ENCODE data around the gene IDS. TPM values are rescaled to one million over a fixed set of nuclear protein-coding genes. Genes with fewer than 3 reads are reported as not detected.

The IDS gene
- total RNA-seq, 1 experiment from 2014 or later = 39.2 TPM

GRCh38 chrX:149491812-149492211, 13.3 kb downstream of the IDS start:
- no peak overlapping the region for H4K8ac ChIP-seq (replicated peaks; ENCODE audit: insufficient read length, low read depth, low read length)
- no peak overlapping the region for H2BK12ac ChIP-seq (ENCODE audit: insufficient read length, low read depth, low read length)
- TF ChIP-seq, protein P1, sequence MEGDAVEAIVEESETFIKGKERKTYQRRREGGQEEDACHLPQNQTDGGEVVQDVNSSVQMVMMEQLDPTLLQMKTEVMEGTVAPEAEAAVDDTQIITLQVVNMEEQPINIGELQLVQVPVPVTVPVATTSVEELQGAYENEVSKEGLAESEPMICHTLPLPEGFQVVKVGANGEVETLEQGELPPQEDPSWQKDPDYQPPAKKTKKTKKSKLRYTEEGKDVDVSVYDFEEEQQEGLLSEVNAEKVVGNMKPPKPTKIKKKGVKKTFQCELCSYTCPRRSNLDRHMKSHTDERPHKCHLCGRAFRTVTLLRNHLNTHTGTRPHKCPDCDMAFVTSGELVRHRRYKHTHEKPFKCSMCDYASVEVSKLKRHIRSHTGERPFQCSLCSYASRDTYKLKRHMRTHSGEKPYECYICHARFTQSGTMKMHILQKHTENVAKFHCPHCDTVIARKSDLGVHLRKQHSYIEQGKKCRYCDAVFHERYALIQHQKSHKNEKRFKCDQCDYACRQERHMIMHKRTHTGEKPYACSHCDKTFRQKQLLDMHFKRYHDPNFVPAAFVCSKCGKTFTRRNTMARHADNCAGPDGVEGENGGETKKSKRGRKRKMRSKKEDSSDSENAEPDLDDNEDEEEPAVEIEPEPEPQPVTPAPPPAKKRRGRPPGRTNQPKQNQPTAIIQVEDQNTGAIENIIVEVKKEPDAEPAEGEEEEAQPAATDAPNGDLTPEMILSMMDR (conservative IDR thresholded peaks at IDR 0.05) = no peak
- no peaks in the 10 kb centered on the region for H4K20me1 ChIP-seq (ENCODE audit: control insufficient read depth, insufficient read depth, insufficient read length)
- no peaks in the 10 kb centered on the region; the same call in 1 of the 2 replicates for H3K27me3 Mint-ChIP-seq (ENCODE audit: low read depth)
- H3K23me2 ChIP-seq (ENCODE audit: insufficient read length, low read depth, low read length, poor library complexity, severe bottlenecking) = no peaks in the 10 kb centered on the region
- H2AK5ac ChIP-seq (ENCODE audit: insufficient read length, low read length) = no peak overlapping the region
- H3K9me3 Mint-ChIP-seq = peaks cover 37 to 43% of the 10 kb centered on the region in 2 experiments
- H3K23ac ChIP-seq (ENCODE audit: insufficient read length, low read depth, low read length) = no peak overlapping the region
- H3K4me1 Mint-ChIP-seq = no peaks in the 10 kb centered on the region
- H3K14ac ChIP-seq (ENCODE audit: insufficient read depth, low read length) = no peak overlapping the region
- peaks cover 18 to 49% (median 40%) of the 10 kb centered on the region in 3 experiments for H3K36me3 Mint-ChIP-seq (ENCODE audit: insufficient read depth in 1 of 3, low read depth in 3 of 3)
- no peak overlapping the region for H4K5ac ChIP-seq (ENCODE audit: insufficient read length, low read depth, low read length)
- no peak overlapping the region for H3K4me3 Mint-ChIP-seq
- no peak for DNase-seq
- no peak overlapping the region for H3K9ac ChIP-seq (ENCODE audit: extremely low read depth, insufficient read length, low read length)
- H3K79me2 ChIP-seq (ENCODE audit: insufficient read depth, low read length) = no peaks in the 10 kb centered on the region
- no peak overlapping the region for H2AFZ ChIP-seq (ENCODE audit: low read length)
- no peak overlapping the region for H3K27ac Mint-ChIP-seq
- peaks cover 52% of the 10 kb centered on the region for H3K9me3 ChIP-seq (ENCODE audit: control insufficient read depth, low read depth, low read length)
- no peak overlapping the region for H3K27ac ChIP-seq (ENCODE audit: insufficient read length, low read depth, low read length)
- no peak overlapping the region for H3K56ac ChIP-seq (ENCODE audit: insufficient read length, low read depth, low read length)
- H3K4me2 ChIP-seq (ENCODE audit: insufficient read depth, insufficient read length, low read length) = no peak overlapping the region
- H2BK5ac ChIP-seq (ENCODE audit: insufficient read length, low read length) = no peak overlapping the region
- no CpG with 5 or more reads among the region's 2 CpGs for WGBS (ENCODE audit: extremely low coverage, insufficient read length, low lambda C conversion rate)
- no peak overlapping the region for H2BK120ac ChIP-seq (ENCODE audit: low read depth, low read length, poor library complexity, severe bottlenecking)
- no peaks in the 10 kb centered on the region; the same call in 1 of the 2 replicates for H3K27me3 ChIP-seq (ENCODE audit: insufficient read depth, low read length)
- H2BK15ac ChIP-seq (ENCODE audit: low read depth, low read length) = no peak overlapping the region
- H2BK20ac ChIP-seq (ENCODE audit: low read depth, low read length, poor library complexity, severe bottlenecking) = no peak overlapping the region
- no peak overlapping the region for H3K18ac ChIP-seq (ENCODE audit: insufficient read length, low read depth, low read length)
- H3T11ph ChIP-seq (ENCODE audit: low read length) = no peak overlapping the region
- no peaks in the 10 kb centered on the region for H3K4me1 ChIP-seq (ENCODE audit: insufficient read depth, low read length)
- no peaks in the 10 kb centered on the region for H3K79me1 ChIP-seq (ENCODE audit: insufficient read depth, low read depth, low read length, poor library complexity, severe bottlenecking)
- no peak overlapping the region for H3K4ac ChIP-seq (ENCODE audit: low read depth, low read length)
- H4K91ac ChIP-seq (ENCODE audit: insufficient read length, low read depth, low read length) = no peak overlapping the region
